ENCODE results near the gene KRT4.

Gene KRT4

DNA sequence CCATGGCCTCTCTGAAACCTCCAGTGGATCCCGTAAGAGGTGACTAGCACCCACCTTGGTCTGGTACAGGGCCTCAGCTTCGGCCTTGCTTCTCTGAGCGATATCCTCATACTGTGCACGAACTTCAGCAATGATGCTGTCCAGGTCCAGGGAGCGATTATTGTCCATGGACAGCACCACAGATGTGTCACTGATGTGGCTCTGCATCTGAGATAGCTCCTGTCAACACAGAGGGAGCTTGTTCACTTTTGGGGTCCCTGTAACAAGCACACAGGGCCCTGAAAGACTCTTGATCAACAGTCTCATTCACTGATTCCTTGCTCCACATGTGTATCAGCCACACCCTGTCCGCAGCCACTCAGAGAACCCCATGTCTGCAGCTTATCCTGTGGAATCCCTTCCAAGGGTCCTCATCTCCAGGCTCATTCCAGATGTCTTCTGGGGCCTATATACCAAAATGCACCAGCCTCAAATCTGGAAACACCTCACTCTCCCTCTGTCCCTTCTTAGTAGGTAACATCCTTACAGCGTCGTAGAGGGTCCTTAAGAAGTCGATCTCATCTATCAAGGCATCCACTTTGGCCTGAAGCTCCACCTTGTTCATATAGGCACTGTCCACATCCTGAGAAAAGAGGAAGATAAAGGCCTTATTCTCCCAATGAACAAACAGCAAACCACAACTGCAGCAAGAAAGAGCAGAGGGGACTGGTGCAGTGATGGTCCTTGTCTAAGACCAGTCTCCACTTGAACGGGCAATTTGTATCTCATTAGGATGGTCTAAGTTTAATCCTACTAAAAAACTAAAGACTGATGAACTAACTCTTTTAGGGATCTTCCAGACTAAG lies 21.5 kb downstream of the KRT4 start:
- no peak overlapping the region for H3K9ac ChIP-seq
- H3K27me3 ChIP-seq, result no peaks in the 10 kb centered on the region
- H3K4me3 ChIP-seq, result no peak overlapping the region
- no peaks in the 10 kb centered on the region for H3K9me3 ChIP-seq (replicated peaks in 1 of 11)
- H3K4me2 ChIP-seq, result no peak overlapping the region
- no peak for TF ChIP-seq Cebpa-rat (IDR thresholded peaks at IDR 0.05)
- H3K36me3 ChIP-seq, result no peaks in the 10 kb centered on the region
- H3K27ac ChIP-seq, result no peak overlapping the region
- H4K20me1 ChIP-seq, result no peaks in the 10 kb centered on the region
- peaks cover 0 to 10% (median 0%) of the 10 kb centered on the region in 10 experiments; a peak in 6 of 20 replicates for H3K4me1 ChIP-seq

DNA sequence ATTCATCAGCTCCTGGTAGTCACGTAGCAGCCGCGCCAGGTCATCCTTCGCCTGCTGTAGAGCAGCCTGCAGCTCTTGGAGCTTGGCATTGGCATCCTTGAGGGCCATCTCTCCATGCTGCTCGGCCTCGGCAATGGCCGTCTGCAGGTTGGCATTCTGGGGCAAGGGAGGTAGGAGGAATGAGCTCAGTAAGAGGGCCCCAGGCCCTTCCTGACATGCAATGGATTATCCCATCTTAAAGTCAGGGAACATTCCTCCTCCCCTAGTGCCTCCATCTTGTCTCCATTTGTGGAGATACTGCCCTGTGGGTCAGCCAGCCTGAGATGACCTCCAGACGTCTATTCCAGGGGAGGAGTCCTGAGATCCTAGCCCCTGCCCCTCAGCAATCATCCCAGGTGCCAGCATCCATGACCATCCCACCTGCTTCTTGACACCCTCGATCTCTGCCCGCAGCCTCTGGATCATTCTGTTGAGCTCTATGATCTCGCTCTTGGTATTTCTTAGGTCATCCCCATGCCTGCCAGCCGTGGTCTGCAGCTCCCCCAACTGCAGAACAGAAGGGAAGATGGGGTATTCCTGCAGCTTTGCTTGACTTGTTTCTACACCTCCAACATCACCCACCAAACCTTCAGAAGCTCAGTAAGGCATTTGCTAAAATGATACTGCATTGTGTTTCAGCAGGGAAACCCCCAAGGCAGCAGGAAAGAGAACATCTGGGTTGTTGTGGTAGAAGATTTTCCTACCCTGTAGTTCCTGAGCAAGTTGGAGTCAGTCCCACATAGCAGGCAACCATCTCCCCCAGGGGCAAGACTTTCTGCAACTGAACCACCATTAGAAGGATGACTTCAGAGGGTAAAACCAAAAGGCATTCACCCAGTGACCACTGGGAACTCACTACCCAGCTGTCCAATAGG lies 22.4 kb downstream of the KRT4 start:
- no peaks in the 10 kb centered on the region for H3K9me3 ChIP-seq (replicated peaks in 1 of 11)
- H3K4me2 ChIP-seq, result no peak overlapping the region
- no peaks in the 10 kb centered on the region for H3K36me3 ChIP-seq
- no peaks in the 10 kb centered on the region for H3K27me3 ChIP-seq
- H3K9ac ChIP-seq, result no peak overlapping the region
- H3K4me3 ChIP-seq, result no peak overlapping the region
- H3K27ac ChIP-seq, result no peak overlapping the region
- H4K20me1 ChIP-seq, result no peaks in the 10 kb centered on the region
- no peak for TF ChIP-seq Cebpa-rat (IDR thresholded peaks at IDR 0.05)
- H3K4me1 ChIP-seq, result peaks cover 0 to 10% (median 0%) of the 10 kb centered on the region in 10 experiments; a peak in 6 of 20 replicates

DNA sequence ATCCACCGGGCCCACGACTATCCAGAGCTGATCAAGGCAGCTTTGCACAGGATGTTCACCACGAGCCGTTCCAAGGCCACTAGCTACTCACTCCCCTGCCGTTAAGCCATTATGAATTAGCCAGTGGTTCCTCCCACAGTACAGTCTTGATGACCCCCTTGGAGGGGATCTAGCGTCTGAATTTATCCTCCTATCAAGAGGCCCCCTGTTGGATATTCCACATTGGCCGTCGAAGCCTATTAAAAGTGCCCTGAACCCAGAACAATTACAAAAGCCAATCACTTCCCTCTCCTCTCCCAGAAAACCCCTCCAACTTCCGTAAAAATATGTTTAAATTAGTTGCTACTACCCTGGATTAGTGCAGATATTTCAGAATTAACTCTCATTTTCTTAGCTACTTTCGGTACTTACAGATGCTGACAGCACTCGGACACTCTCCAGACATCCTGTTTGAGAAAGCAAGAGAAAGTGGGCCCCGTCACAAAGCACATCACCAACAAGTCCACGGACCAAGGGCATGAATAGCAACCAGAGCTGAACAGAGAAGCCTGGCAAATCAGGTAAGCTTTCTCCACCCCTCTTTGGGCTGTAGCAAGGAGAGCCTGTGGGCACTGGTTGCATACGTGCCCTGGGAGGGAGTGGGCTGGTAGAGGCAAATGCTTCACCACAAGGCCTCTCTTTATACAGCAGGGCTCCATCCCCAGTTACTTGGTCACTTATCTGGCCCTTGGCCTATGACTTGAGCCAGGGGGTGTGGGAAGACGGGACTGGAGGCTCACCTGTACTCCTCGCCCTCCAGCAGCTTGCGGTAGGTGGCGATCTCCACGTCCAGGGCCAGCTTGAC lies 23.3 kb downstream of the KRT4 start:
- H3K4me3 ChIP-seq, result no peak overlapping the region
- H3K9me3 ChIP-seq (replicated peaks in 1 of 11), result no peaks in the 10 kb centered on the region
- no peak overlapping the region for H3K27ac ChIP-seq
- no peak overlapping the region for H3K9ac ChIP-seq
- no peaks in the 10 kb centered on the region for H3K27me3 ChIP-seq
- no peaks in the 10 kb centered on the region for H4K20me1 ChIP-seq
- TF ChIP-seq Cebpa-rat (IDR thresholded peaks at IDR 0.05), result no peak
- peaks cover 0 to 10% (median 0%) of the 10 kb centered on the region in 10 experiments; a peak in 6 of 20 replicates for H3K4me1 ChIP-seq
- no peaks in the 10 kb centered on the region for H3K36me3 ChIP-seq
- H3K4me2 ChIP-seq, result no peak overlapping the region

DNA sequence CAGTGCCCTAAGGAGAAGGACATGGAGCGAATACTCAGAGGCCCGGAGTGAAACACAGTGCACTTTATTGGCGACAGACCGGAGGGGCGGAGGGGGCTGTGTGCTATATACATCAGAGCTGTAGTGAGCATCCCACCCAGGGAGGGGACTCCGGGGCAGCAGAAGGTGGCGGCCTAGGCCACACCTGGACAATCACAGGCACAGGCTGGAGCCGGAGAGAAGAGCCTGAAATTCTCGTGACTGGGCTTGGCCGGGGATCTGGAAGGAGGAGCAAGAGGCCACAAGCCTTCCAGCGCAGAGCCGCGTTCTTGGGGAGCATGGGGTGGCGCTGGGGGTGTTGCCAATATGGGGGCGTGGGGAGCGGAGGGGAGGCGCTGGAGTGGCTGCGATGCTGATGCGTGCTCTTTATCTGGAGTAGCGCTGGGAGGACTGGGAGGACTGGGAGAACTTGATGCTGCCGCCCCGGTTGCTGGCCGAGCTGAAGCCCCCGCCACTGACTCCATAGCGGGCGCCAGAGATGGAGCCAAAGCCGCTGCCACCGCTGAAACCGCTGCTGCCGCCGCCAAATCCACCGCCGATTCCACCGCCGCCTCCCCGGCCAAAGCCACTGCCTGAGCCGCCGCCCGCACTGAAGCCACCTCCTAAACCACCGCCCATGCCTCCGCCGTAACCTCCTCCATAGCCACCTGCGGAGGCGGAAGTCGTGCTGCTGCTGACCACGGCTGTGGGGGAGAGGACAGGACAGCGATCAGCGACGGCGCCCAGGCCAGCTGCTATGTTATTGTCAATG lies 24.1 kb downstream of the KRT4 start:
- H3K27ac ChIP-seq, result no peak overlapping the region
- no peaks in the 10 kb centered on the region for H3K27me3 ChIP-seq
- H3K9me3 ChIP-seq (replicated peaks in 1 of 11), result no peaks in the 10 kb centered on the region
- H3K4me3 ChIP-seq, result no peak overlapping the region
- H4K20me1 ChIP-seq, result no peaks in the 10 kb centered on the region
- TF ChIP-seq Cebpa-rat (IDR thresholded peaks at IDR 0.05), result no peak
- H3K4me1 ChIP-seq, result peaks cover 0 to 10% (median 0%) of the 10 kb centered on the region in 10 experiments; a peak in 6 of 20 replicates
- H3K36me3 ChIP-seq, result no peaks in the 10 kb centered on the region
- no peak overlapping the region for H3K4me2 ChIP-seq
- H3K9ac ChIP-seq, result no peak overlapping the region

DNA sequence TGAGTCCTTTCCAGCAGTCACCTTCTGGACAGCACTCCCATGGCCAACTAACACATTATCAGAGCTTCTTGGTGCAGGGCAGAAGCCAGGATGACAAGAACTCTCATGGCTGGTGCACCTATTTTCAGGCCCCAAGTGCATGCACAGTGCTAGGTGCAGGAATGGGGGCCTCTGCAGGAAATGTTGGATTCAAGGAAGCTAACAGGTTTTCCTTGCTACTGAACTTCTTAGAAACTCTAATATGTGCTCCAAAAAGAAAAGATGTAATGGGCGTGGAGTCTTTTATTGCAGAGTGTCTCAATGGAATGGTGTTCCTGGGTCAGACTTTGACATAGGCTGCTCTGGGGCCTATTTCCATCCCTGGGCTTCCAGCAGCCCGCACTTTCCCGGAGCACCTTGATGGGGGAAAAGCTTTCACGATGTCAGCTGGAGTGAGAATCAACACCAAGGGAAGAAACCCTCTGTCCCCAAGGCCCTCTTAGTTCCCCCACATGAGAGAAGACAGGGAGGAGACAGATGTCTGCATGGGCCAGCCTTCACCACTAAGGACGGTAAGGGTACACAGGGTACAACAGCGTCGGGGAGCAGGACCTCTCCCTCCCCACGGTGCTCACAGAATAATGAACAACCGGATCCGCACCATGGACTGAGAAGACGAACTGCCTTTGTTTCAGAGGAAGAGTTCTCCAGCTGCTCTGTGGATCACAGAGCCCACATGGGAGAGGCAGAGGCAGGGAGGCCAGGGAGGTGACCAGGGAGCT lies 24.9 kb downstream of the KRT4 start:
- no peak overlapping the region for H3K4me2 ChIP-seq
- no peak overlapping the region for H3K27ac ChIP-seq
- no peaks in the 10 kb centered on the region for H3K36me3 ChIP-seq
- no peaks in the 10 kb centered on the region for H4K20me1 ChIP-seq
- peaks cover 0 to 3% (median 0%) of the 10 kb centered on the region in 10 experiments; a peak in 4 of 20 replicates for H3K4me1 ChIP-seq
- H3K4me3 ChIP-seq, result no peak overlapping the region
- TF ChIP-seq Cebpa-rat (IDR thresholded peaks at IDR 0.05), result no peak
- H3K9me3 ChIP-seq (replicated peaks in 1 of 11), result no peaks in the 10 kb centered on the region
- H3K27me3 ChIP-seq, result no peaks in the 10 kb centered on the region
- H3K9ac ChIP-seq, result no peak overlapping the region

DNA sequence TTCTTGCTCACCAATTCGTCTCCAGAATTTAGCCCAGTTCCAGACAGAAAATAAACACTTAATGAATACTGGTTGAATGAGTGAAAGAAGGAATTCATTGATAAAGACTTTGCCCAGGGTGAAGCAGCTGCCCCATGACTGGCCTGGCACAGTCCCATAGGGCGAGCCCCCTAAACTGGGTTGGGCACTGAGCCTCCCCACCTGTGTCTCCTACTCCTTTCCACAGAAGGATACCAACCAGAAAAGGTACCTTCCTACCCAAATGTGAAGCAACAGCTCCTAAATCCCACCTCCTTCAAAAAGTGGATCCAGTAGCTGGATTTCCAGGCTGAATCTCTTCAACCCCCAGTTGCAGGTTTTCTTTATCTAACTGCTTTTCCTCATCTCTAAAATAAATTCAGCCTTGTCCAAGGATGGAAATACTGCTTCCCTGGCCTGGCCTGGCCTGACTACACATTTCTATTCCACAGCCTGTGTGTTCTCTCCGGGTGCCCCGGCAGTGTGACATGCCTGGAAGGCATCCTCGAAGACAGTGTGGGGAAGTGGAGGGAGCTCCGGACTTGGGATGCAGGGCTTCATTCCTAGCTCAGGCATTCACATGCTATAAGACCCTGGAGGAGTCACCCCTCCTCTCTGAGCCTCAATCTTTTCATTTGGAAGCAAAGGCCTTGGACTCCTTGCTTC lies 25.6 kb downstream of the KRT4 start:
- Histone ChIP-seq H3K27me3 (no peaks in the 10 kb centered on the region), H3K4me2 (0 out of 22 replicates have a peak overlapping the region, but pooled peaks of 1 of the 11 experiments have one; percentile 11), H4K20me1 (no peaks in the 10 kb centered on the region), H3K27ac (no peak overlapping the region), H3K4me1 (peaks cover 0 to 3% (median 0%) of the 10 kb centered on the region in 10 experiments; a peak in 1 of 20 replicates), H3K36me3 (no peaks in the 10 kb centered on the region), H3K4me3 (no peak overlapping the region), H3K9ac (no peak overlapping the region), H3K9me3 (replicated peaks in 1 of 11) (no peaks in the 10 kb centered on the region)
- TF ChIP-seq Cebpa-rat (IDR thresholded peaks at IDR 0.05), result no peak
